ENCODE results near the gene IL17B.

GRCh38 chr5:149421834-149422233 lies 42.7 kb upstream of the IL17B start:
- TF ChIP-seq CTCF (IDR thresholded peaks at IDR 0.05): no peak
- TF ChIP-seq EP300 (IDR thresholded peaks at IDR 0.05): no peak

All from upper lobe of left lung (tissue), 4 donors.